ENCODE results near the gene KLK1. TPM values are rescaled to one million over a fixed set of nuclear protein-coding genes. Genes with fewer than 3 reads are reported as not detected.

Gene KLK1
- total RNA-seq, 1 donor from 2014 or later, result 1.7 TPM

DNA sequence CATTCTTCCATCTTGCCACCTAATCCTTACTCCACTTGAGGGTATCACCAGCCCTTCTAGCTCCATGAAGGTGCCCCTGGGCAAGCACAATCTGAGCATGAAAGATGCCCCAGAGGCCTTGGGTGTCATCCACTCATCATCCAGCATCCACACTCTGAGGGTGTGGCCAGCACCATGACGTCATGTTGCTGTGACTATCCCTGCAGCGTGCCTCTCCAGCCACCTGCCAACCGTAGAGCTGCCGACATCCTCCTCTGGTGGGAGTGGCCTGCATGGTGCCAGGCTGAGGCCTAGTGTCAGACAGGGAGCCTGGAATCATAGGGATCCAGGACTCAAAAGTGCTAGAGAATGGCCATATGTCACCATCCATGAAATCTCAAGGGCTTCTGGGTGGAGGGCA lies 28.0 kb upstream of the KLK1 start:
- H3K27me3 ChIP-seq, result peaks cover 5% of the 10 kb centered on the region
- no peaks in the 10 kb centered on the region for H3K36me3 ChIP-seq
- H3K27ac ChIP-seq, result no peak overlapping the region
- ATAC-seq (peak; percentile 9), DNase-seq (no peak)
- no peaks in the 10 kb centered on the region for H3K4me1 ChIP-seq
- intact Hi-C loops (cut with DNase I), result no loop called here
- no peaks in the 10 kb centered on the region for H3K9me3 ChIP-seq
- TF ChIP-seq, protein P1, sequence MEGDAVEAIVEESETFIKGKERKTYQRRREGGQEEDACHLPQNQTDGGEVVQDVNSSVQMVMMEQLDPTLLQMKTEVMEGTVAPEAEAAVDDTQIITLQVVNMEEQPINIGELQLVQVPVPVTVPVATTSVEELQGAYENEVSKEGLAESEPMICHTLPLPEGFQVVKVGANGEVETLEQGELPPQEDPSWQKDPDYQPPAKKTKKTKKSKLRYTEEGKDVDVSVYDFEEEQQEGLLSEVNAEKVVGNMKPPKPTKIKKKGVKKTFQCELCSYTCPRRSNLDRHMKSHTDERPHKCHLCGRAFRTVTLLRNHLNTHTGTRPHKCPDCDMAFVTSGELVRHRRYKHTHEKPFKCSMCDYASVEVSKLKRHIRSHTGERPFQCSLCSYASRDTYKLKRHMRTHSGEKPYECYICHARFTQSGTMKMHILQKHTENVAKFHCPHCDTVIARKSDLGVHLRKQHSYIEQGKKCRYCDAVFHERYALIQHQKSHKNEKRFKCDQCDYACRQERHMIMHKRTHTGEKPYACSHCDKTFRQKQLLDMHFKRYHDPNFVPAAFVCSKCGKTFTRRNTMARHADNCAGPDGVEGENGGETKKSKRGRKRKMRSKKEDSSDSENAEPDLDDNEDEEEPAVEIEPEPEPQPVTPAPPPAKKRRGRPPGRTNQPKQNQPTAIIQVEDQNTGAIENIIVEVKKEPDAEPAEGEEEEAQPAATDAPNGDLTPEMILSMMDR (IDR thresholded peaks at IDR 0.05), result no peak
- no peak overlapping the region for H3K4me3 ChIP-seq

DNA sequence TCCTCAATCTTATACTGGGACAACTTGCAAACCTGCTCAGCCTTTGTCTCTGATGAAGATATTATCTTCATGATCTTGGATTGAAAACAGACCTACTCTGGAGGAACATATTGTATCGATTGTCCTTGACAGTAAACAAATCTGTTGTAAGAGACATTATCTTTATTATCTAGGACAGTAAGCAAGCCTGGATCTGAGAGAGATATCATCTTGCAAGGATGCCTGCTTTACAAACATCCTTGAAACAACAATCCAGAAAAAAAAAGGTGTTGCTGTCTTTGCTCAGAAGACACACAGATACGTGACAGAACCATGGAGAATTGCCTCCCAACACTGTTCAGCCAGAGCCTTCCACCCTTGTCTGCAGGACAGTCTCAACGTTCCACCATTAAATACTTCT lies 27.2 kb upstream of the KLK1 start:
- H3K4me1 ChIP-seq, result no peaks in the 10 kb centered on the region
- ATAC-seq (no peak), DNase-seq (no peak)
- intact Hi-C loops (cut with DNase I), result no loop called here
- H3K27me3 ChIP-seq, result no peaks in the 10 kb centered on the region
- H3K27ac ChIP-seq, result no peak overlapping the region
- no peak overlapping the region for H3K4me3 ChIP-seq
- no peaks in the 10 kb centered on the region for H3K9me3 ChIP-seq
- no peaks in the 10 kb centered on the region for H3K36me3 ChIP-seq
- TF ChIP-seq, protein P1 (IDR thresholded peaks at IDR 0.05), result no peak

DNA sequence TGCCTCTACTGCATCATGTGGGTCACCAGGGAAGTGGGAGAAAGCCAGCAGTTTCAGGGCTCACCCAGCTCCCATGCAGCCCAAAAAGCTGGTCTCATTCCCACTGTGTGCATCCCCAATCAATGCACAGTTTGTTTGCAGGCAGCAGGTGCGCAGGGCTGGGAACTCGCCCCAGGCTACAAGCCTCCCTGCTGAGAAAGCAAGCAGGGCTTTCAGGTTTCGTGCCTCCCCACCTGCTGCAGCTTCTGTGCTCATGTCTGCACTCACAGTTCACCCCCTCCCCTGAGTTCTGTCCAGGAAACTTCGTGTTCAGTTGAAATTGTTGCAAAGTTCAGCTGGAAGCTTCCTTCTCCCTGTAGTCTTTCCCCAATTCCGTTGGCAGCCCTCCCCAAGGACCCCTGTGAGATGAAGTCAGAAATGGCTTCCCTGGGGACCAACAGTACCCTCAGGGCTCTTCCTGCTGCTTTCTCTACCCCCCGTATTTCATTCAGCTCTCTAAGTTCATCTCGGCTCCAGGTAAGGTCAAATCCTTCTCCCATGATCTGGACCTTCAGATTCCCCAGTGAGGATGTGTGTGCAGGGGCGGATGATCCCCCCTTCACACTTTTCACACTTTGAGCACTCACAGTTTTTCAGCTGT lies 20.8 kb upstream of the KLK1 start:
- no peaks in the 10 kb centered on the region for H3K36me3 ChIP-seq
- H3K27ac ChIP-seq, result no peak overlapping the region
- H3K4me3 ChIP-seq, result no peak overlapping the region
- no peaks in the 10 kb centered on the region for H3K4me1 ChIP-seq
- no peak for ATAC-seq
- no peak for DNase-seq
- H3K9me3 ChIP-seq, result no peaks in the 10 kb centered on the region
- H3K27me3 ChIP-seq, result no peaks in the 10 kb centered on the region
- TF ChIP-seq, protein P1 (IDR thresholded peaks at IDR 0.05), result no peak
- intact Hi-C loops (cut with DNase I), result no loop called here

DNA sequence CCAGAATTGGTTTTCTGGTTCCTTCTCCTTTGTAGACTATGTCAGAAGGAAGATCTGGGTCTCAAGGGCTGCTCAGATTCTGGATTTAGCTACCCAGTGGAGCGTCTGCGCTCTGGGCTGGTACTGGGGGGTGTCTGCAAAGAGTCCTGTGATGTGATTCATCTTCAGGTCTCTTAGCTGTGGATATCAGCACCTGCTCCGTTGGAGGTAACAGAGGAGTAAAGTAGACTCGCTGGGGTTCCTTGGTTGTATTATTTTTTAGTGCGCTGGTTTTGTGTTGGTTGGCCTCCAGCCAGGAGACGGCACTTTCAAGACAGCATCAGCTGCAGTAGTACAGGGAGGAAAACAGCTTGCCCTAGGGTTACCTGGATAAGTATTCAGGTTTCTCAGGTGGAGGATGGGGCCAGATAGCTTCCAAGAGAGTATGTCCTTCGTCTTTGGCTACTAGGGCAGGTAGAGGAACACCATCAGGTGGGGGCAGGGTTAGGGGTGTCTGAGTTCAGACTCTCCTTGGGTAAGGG lies 20.2 kb upstream of the KLK1 start:
- Histone ChIP-seq H3K36me3 (no peaks in the 10 kb centered on the region), H3K4me1 (no peaks in the 10 kb centered on the region), H3K27ac (no peak overlapping the region), H3K27me3 (no peaks in the 10 kb centered on the region), H3K4me3 (no peak overlapping the region), H3K9me3 (no peaks in the 10 kb centered on the region)
- ATAC-seq (no peak), DNase-seq (no peak)
- TF ChIP-seq, protein P1 (IDR thresholded peaks at IDR 0.05), result no peak
- intact Hi-C loops (cut with DNase I), result no loop called here

DNA sequence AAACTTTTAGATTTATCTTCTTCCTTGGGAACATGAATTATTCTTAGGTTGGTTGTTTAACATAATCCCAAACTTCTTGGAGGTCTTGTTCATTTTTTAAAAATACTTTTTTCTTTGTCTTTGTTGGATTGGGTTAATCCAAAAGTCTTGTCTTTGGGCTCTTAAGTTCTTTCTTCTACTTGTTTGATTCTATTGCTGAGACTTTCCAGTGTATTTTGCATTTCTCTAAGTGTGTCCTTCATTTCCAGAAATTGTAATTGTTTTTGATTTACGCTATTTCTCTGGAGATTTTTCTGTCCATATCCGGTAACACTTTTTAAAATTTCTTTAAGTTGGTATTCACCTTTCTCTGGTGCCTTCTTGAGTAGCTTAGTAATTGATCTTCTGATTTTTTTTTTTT lies 19.6 kb upstream of the KLK1 start:
- DNase-seq (no peak), ATAC-seq (no peak)
- Histone ChIP-seq H3K27me3 (no peaks in the 10 kb centered on the region), H3K27ac (no peak overlapping the region), H3K36me3 (no peaks in the 10 kb centered on the region), H3K9me3 (no peaks in the 10 kb centered on the region), H3K4me1 (no peaks in the 10 kb centered on the region), H3K4me3 (no peak overlapping the region)
- intact Hi-C loops (cut with DNase I), result no loop called here
- TF ChIP-seq, protein P1 (IDR thresholded peaks at IDR 0.05), result no peak

DNA sequence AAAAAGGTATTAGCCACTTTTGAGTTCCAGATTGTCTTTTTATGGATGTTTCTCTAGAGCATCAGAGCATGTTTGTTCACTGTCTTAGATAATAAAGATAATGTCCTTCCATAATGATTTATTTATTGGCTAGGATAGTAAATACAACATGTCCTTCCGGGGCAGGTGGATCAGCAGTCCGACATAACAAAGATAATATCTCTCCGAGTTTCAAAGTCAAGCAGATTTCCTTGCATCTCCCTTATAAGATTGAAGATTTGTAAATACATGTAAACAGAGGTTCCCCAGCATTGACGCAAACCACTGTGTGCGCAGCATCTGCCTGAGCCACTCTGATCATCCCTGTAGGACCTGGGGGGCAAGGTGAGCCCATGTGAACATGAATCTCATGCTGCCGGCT lies 18.5 kb upstream of the KLK1 start:
- ATAC-seq (no peak), DNase-seq (no peak)
- Histone ChIP-seq H3K36me3 (no peaks in the 10 kb centered on the region), H3K4me3 (no peak overlapping the region), H3K9me3 (no peaks in the 10 kb centered on the region), H3K4me1 (no peaks in the 10 kb centered on the region), H3K27me3 (no peaks in the 10 kb centered on the region), H3K27ac (no peak overlapping the region)
- TF ChIP-seq, protein P1 (IDR thresholded peaks at IDR 0.05), result no peak
- intact Hi-C loops (cut with DNase I), result no loop called here
